ENCODE data around the gene KRT4.

KRT4 gene

DNA sequence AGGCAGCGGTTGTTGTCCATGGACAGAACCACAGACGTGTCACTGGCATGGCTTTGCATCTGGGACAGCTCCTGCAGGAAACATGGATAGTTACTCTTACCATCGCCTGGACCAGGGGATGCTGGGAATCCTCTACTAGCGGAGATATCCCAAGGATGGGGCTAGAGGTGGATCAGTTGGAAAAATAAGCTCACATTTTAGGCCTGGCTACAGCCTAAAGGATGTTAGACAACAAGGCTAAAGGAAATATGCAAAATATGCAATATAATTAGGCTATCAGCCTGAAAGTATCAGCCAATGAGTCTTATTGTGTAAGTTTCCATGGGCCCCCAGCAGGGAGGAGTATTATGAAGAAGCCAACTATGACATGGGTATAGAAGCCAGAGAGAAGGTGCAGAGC lies 41.7 kb downstream of the KRT4 start:
- FAIRE-seq (no peak), DNase-seq (ENCODE audit: insufficient read length) (no peak)
- TF ChIP-seq TAF1 (IDR thresholded peaks at IDR 0.05; ENCODE audit: borderline replicate concordance, low read depth, low read length) (no peak), POLR2A (IDR thresholded peaks at IDR 0.05; ENCODE audit: low read depth, low read length) (no peak), POLR2AphosphoS5 (IDR thresholded peaks at IDR 0.05; ENCODE audit: low read depth, low read length) (no peak)

DNA sequence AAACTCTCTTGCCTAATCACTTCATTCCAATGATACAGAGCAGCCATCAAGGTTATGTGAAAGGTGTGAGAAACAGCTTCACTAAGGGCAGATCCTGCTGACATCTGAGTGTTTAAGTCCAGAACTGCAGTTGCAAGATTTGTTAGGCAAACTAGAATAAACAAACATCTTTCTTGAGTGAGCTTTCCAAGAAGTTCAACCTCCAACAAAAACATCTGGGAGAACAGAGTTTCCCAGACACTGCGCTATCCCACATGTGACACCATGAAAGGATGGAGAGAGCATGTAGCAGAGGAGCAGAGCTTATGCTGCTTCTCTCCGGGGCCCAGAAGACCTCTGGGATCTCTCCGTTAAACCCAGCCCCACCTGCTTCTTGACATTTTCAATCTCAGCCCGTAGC lies 42.4 kb downstream of the KRT4 start:
- TF ChIP-seq POLR2A (IDR thresholded peaks at IDR 0.05; ENCODE audit: low read depth, low read length) (no peak), POLR2AphosphoS5 (IDR thresholded peaks at IDR 0.05; ENCODE audit: low read depth, low read length) (no peak), TAF1 (IDR thresholded peaks at IDR 0.05; ENCODE audit: borderline replicate concordance, low read depth, low read length) (no peak)
- FAIRE-seq, result no peak
- no peak for DNase-seq (ENCODE audit: insufficient read length)

DNA sequence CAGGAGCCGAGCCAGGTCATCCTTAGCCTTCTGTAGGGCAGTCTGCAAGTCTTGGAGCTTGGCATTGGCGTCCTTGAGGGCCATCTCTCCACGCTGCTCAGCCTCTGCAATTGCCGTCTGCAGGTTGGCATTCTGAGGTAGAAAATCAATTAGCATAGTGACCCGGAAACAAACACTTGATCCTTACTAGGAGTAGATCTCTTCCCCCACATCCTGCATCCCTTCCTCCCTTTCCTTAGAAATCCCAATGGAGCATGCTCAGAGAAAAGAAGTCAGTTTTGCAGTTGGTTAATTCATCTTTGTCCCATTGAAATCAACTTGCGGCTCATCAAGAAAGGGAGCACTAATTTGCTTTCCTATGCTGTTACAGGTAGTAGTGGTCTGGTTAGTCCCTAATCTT lies 42.8 kb downstream of the KRT4 start:
- TF ChIP-seq POLR2AphosphoS5 (IDR thresholded peaks at IDR 0.05; ENCODE audit: low read depth, low read length), result no peak
- no peak for TF ChIP-seq POLR2A (IDR thresholded peaks at IDR 0.05; ENCODE audit: low read depth, low read length)
- no peak for TF ChIP-seq TAF1 (IDR thresholded peaks at IDR 0.05; ENCODE audit: borderline replicate concordance, low read depth, low read length)
- DNase-seq (ENCODE audit: insufficient read length) (no peak), FAIRE-seq (no peak)

DNA sequence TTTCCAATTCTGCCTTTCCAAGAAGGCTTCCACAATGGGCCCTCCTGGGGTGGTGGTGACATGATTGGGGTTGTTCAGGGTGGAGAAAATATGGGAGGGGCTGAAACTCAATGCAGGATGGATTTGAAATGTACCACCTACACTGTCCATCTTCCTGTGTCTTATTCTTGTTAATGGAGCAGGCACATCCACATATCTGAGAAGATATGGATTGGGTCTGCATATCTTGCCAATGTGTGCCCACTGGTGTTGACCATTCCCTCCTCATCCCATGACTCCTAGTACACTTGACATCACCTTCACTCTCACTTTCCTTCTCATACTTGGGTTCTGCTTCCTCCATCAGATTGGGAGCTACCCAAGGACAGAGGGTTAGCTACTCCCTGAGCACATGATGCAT lies 44.0 kb downstream of the KRT4 start:
- DNase-seq (ENCODE audit: insufficient read length) (no peak), FAIRE-seq (no peak)
- TF ChIP-seq POLR2A (IDR thresholded peaks at IDR 0.05; ENCODE audit: low read depth, low read length), result no peak
- no peak for TF ChIP-seq TAF1 (IDR thresholded peaks at IDR 0.05; ENCODE audit: borderline replicate concordance, low read depth, low read length)
- no peak for TF ChIP-seq POLR2AphosphoS5 (IDR thresholded peaks at IDR 0.05; ENCODE audit: low read depth, low read length)

DNA sequence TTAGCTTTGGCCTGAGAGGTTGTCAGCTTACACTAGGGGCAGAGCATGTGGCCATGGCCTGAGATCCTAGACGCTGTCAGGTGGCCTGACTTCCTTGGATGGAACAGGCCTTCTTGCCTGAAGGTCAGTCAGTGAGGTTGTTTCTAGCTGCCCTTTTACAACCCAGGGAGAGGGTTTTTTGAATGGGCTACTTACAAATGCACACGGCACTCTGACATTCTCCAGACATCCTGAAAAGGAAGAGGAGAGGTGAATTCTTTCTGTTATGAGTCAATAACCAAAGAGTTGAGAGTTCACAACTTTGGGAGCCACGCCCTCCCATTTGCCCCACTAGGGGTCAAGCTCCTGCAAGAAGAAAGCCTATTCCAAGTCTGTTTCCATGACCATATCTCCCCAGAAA lies 44.6 kb downstream of the KRT4 start:
- TF ChIP-seq POLR2AphosphoS5 (IDR thresholded peaks at IDR 0.05; ENCODE audit: low read depth, low read length) (no peak), TAF1 (IDR thresholded peaks at IDR 0.05; ENCODE audit: borderline replicate concordance, low read depth, low read length) (no peak), POLR2A (IDR thresholded peaks at IDR 0.05; ENCODE audit: low read depth, low read length) (no peak)
- DNase-seq (ENCODE audit: insufficient read length) (no peak), FAIRE-seq (no peak)

DNA sequence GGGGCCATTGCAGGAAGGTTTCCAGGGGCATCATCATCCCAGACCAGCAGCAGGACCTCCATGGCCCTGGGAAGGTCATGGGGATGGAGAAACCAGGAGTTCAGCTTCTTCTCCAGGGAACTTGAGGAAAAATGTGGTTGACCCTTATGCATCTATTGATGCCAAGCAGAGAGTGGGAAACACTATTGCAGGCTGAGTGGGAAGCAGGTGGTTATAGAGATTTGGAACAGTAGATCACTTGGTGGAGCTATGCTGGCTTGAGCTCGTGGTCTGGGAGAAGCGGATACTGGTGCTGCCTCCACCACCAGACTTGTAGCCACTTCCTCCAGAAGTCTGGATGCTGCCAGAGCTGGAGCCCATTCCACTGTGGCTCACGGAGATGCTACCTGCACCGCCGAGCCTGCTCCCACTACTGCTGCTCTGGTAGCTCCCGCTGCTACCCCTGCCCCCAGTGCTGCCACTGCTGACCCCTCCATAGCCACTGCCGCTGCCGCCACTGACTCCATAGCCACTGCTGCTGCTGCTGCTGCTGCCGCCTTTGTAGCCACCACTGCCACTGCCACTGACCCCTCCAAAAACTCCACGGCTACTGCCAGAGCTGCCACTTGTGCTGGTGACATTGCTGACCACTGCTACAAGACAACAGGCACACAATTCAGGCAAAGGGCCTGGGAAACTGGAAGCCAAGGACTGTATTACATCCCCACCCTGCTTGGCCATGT lies 45.3 kb downstream of the KRT4 start:
- TF ChIP-seq POLR2A (IDR thresholded peaks at IDR 0.05; ENCODE audit: low read depth, low read length) (no peak), POLR2AphosphoS5 (IDR thresholded peaks at IDR 0.05; ENCODE audit: low read depth, low read length) (no peak), TAF1 (IDR thresholded peaks at IDR 0.05; ENCODE audit: borderline replicate concordance, low read depth, low read length) (no peak)
- FAIRE-seq, result no peak
- DNase-seq (ENCODE audit: insufficient read length), result no peak

DNA sequence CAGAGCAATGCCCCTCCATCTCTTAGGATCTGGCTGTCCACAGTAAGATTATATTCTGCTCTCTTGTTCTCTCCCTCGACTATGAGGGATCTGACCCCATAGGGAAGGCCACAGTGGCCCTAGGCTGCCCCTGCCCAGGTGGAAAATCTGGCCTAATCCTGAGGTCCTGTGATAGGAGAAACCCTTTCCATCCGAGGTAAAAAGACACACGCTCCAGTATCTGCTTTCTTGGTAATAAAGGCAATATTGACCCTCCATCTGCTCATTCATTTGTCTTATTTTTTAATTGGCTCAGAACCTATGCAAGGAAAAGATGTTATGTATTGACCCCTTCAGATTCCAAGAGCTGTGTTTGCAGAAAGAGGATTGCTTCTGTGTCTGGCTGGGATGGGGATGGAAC lies 46.5 kb downstream of the KRT4 start:
- DNase-seq (ENCODE audit: insufficient read length) (no peak), FAIRE-seq (no peak)
- no peak for TF ChIP-seq TAF1 (IDR thresholded peaks at IDR 0.05; ENCODE audit: borderline replicate concordance, low read depth, low read length)
- TF ChIP-seq POLR2A (IDR thresholded peaks at IDR 0.05; ENCODE audit: low read depth, low read length), result no peak
- TF ChIP-seq POLR2AphosphoS5 (IDR thresholded peaks at IDR 0.05; ENCODE audit: low read depth, low read length), result no peak

DNA sequence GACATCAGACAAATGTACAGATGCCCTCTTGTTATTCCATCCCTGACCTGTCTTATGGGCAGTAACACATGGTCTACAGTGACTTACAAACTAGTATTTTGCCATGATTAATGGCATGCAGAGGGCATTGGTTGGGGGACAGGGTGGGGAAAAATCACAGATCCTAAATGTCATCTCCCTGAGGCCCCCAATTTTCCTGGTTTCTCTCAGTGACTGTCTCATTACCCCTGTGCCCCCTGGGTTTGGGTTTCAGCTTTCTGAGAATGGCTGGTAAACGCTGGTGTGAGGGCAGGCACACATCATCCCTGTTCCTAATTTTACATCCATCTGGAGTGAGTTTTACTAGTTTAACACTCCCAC lies 46.9 kb downstream of the KRT4 start:
- FAIRE-seq (no peak), DNase-seq (ENCODE audit: insufficient read length) (no peak)
- no peak for TF ChIP-seq TAF1 (IDR thresholded peaks at IDR 0.05; ENCODE audit: borderline replicate concordance, low read depth, low read length)
- TF ChIP-seq POLR2AphosphoS5 (IDR thresholded peaks at IDR 0.05; ENCODE audit: low read depth, low read length), result no peak
- TF ChIP-seq POLR2A (IDR thresholded peaks at IDR 0.05; ENCODE audit: low read depth, low read length), result no peak

DNA sequence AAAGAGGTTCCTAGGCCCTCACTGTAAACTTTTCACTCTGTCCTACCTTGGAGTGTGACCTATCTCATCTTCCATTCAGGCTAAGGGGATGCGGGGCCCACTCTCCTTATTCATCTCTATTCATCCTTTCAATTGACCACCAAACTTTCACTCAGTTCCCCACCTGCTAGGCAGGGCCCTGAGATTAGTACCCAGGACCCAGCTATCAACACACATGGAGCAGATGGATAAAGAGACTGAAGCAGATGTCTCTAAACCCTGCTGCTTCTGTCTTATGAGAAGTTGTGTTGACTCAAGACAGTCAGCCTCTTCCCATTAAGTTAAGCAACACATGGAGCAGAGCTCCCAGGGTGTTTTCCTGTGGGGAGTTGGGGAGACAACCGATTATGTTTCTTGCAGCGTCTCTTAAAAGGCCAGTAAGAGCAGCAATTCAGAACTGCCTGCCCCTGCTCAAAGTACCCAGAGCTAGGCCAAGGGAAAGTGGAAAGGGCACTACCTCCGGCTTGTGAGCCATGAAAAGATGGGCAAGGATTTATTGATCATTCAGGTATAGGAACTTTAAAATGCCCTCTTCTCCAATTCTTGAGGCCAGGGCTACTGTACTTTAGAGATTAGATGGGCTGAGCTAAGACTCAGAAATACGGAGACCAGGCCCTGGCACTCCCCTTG lies 47.4 kb downstream of the KRT4 start:
- FAIRE-seq, result no peak

DNA sequence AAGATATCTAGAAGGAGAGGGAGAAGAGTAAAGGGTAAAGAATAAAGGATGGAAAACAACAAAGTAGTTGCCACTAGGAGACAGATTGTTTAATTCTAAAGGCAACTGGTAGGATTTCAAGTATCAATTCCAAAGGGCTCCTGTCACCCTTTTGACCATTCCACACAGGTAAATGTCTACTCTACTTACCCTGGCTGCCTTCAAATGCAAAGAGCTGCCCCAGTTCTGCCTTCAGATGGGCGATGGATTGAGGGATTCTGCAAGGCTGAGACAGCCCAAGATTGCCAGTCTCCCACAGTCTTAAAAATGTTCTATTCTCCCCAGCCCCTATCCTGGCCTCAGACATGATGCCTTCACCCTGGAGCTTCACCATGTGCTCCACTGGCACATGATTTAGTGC lies 48.2 kb downstream of the KRT4 start:
- TF ChIP-seq TAF1 (IDR thresholded peaks at IDR 0.05; ENCODE audit: borderline replicate concordance, low read depth, low read length) (no peak), POLR2A (IDR thresholded peaks at IDR 0.05; ENCODE audit: low read depth, low read length) (no peak), POLR2AphosphoS5 (IDR thresholded peaks at IDR 0.05; ENCODE audit: low read depth, low read length) (no peak)
- no peak for FAIRE-seq

More for the DNA sequence above, 47.4 kb downstream of the KRT4 start:
- no peak for DNase-seq (ENCODE audit: insufficient read length)
- TF ChIP-seq POLR2AphosphoS5 (IDR thresholded peaks at IDR 0.05; ENCODE audit: low read depth, low read length) (no peak), POLR2A (IDR thresholded peaks at IDR 0.05; ENCODE audit: low read depth, low read length) (no peak), TAF1 (IDR thresholded peaks at IDR 0.05; ENCODE audit: borderline replicate concordance, low read depth, low read length) (no peak)

DNA sequence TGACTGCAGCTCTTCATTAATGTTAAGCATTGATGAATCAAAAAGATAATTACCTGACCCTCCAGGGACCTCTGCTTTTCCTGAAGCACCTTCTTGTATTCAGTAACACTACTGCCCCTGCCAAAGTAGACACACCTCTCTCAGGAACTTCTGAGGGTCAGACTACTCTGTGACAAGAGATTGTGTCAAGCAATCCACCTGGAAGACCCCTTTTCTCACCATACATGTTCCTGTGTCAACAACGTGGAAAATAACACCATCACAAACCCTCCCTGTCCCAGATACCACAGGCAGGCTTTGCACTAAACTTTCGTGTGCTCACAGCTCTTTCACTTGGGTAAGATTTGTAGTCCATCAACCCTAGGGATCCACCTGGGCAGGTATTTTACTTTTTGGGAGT lies 49.9 kb downstream of the KRT4 start:
- DNase-seq (ENCODE audit: insufficient read length), result no peak
- no peak for FAIRE-seq
- TF ChIP-seq TAF1 (IDR thresholded peaks at IDR 0.05; ENCODE audit: borderline replicate concordance, low read depth, low read length), result no peak
- TF ChIP-seq POLR2A (IDR thresholded peaks at IDR 0.05; ENCODE audit: low read depth, low read length), result no peak
- TF ChIP-seq POLR2AphosphoS5 (IDR thresholded peaks at IDR 0.05; ENCODE audit: low read depth, low read length), result no peak

More for the DNA sequence above, 48.2 kb downstream of the KRT4 start:
- DNase-seq (ENCODE audit: insufficient read length), result no peak

DNA sequence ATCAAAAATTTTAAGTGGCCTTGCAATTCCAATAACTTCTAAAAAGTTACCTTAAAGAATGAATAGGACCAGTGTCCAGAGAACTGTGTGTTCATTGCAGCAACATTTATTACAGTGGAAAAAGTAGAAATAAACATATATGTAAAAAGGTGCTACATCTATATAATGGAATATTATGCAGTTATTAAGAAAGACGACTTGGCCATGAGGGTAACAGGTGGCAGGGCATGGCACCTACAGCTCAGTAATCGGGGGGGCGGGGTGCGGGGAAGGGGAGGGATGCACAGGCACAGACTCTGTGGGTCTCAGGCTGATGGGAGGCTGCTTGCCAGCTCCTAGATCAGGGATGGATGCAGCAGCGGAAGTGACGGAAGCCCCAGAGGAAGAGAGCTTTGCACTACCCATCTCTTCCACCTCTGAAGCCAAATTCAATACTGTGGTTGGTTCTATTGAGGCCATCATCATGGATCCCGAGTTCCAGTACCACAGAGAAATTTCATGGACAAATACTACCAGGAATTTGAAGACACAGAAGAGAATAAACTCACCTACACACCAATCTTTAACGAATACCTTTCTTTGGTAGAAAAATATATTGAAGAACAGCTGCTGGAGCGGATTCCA lies 50.8 kb downstream of the KRT4 start:
- FAIRE-seq (no peak), DNase-seq (ENCODE audit: insufficient read length) (no peak)
- TF ChIP-seq TAF1 (IDR thresholded peaks at IDR 0.05; ENCODE audit: borderline replicate concordance, low read depth, low read length) (no peak), POLR2A (IDR thresholded peaks at IDR 0.05; ENCODE audit: low read depth, low read length) (no peak), POLR2AphosphoS5 (IDR thresholded peaks at IDR 0.05; ENCODE audit: low read depth, low read length) (no peak)

All from GM12892 (cell line).